ENCODE data around the gene PLEKHS1. TPM values are rescaled to one million over a fixed set of nuclear protein-coding genes. Genes with fewer than 3 reads are reported as not detected.
A peak's percentile ranks its signal among the peaks of the same experiment; 100 is the strongest.

Gene PLEKHS1
- total RNA-seq, 1 donor from 2014 or later: not detected

- no peak for TF ChIP-seq CTCF (IDR thresholded peaks at IDR 0.05; ENCODE audit: insufficient read depth, low read length, severe bottlenecking)
- Histone ChIP-seq H3K27me3 (ENCODE audit: control insufficient read depth, insufficient read depth, low read length) (no peaks in the 10 kb centered on the region), H3K4me3 (ENCODE audit: low read depth, low read length) (no peak overlapping the region), H3K36me3 (ENCODE audit: control insufficient read depth, insufficient read depth, low read length) (no peaks in the 10 kb centered on the region)
- DNase-seq (ENCODE audit: low read depth): peak; percentile 12
- FAIRE-seq: no peak
Observed at GRCh38 chr10:113753020-113753692, 1.7 kb downstream of the PLEKHS1 start.

GRCh38 chr10:113754125-113754524 lies 2.6 kb downstream of the PLEKHS1 start:
- TF ChIP-seq CTCF (IDR thresholded peaks at IDR 0.05; ENCODE audit: insufficient read depth, low read length, severe bottlenecking): no peak
- no peaks in the 10 kb centered on the region for H3K36me3 ChIP-seq (ENCODE audit: control insufficient read depth, insufficient read depth, low read length)
- no peaks in the 10 kb centered on the region for H3K27me3 ChIP-seq (ENCODE audit: control insufficient read depth, insufficient read depth, low read length)
- DNase-seq (ENCODE audit: low read depth): no peak
- no peak for FAIRE-seq
- no peak overlapping the region for H3K4me3 ChIP-seq (ENCODE audit: low read depth, low read length)

- DNase-seq (ENCODE audit: low read depth): no peak
- H3K36me3 ChIP-seq (ENCODE audit: control insufficient read depth, insufficient read depth, low read length): no peaks in the 10 kb centered on the region
- no peak for TF ChIP-seq CTCF (IDR thresholded peaks at IDR 0.05; ENCODE audit: insufficient read depth, low read length, severe bottlenecking)
- H3K4me3 ChIP-seq (ENCODE audit: low read depth, low read length): no peak overlapping the region
- no peak for FAIRE-seq
- no peaks in the 10 kb centered on the region for H3K27me3 ChIP-seq (ENCODE audit: control insufficient read depth, insufficient read depth, low read length)
Observed at GRCh38 chr10:113754768-113755167, 3.3 kb downstream of the PLEKHS1 start.

GRCh38 chr10:113756940-113757543 lies 5.6 kb downstream of the PLEKHS1 start:
- Histone ChIP-seq H3K4me3 (ENCODE audit: low read depth, low read length) (no peak overlapping the region), H3K36me3 (ENCODE audit: control insufficient read depth, insufficient read depth, low read length) (no peaks in the 10 kb centered on the region), H3K27me3 (ENCODE audit: control insufficient read depth, insufficient read depth, low read length) (no peaks in the 10 kb centered on the region)
- TF ChIP-seq CTCF (IDR thresholded peaks at IDR 0.05; ENCODE audit: insufficient read depth, low read length, severe bottlenecking): no peak
- DNase-seq (ENCODE audit: low read depth) (no peak), FAIRE-seq (no peak)

- no peak for FAIRE-seq
- no peak for DNase-seq (ENCODE audit: low read depth)
- H3K36me3 ChIP-seq (ENCODE audit: control insufficient read depth, insufficient read depth, low read length): no peaks in the 10 kb centered on the region
- H3K4me3 ChIP-seq (ENCODE audit: low read depth, low read length): no peak overlapping the region
- H3K27me3 ChIP-seq (ENCODE audit: control insufficient read depth, insufficient read depth, low read length): no peaks in the 10 kb centered on the region
- TF ChIP-seq CTCF (IDR thresholded peaks at IDR 0.05; ENCODE audit: insufficient read depth, low read length, severe bottlenecking): no peak
Observed at GRCh38 chr10:113762083-113762482, 10.6 kb downstream of the PLEKHS1 start.
